HG02885 (cell line): ENCODE results near the gene SVIL.
"Not testable (repeated sequence)": the region's sequence is repeated elsewhere in the genome, so short reads cannot be mapped to it uniquely, and the experiment has no call there.

Source experiments
- ATAC-seq: cut with Tn5 transposase; IDR thresholded peaks from one replicate; pipeline ENCODE4 v1.9.1; 2021; ENCODE audit warnings: mild to moderate bottlenecking; ENCODE audit not compliant: unreplicated experiment, poor library complexity

SVIL gene

DNA sequence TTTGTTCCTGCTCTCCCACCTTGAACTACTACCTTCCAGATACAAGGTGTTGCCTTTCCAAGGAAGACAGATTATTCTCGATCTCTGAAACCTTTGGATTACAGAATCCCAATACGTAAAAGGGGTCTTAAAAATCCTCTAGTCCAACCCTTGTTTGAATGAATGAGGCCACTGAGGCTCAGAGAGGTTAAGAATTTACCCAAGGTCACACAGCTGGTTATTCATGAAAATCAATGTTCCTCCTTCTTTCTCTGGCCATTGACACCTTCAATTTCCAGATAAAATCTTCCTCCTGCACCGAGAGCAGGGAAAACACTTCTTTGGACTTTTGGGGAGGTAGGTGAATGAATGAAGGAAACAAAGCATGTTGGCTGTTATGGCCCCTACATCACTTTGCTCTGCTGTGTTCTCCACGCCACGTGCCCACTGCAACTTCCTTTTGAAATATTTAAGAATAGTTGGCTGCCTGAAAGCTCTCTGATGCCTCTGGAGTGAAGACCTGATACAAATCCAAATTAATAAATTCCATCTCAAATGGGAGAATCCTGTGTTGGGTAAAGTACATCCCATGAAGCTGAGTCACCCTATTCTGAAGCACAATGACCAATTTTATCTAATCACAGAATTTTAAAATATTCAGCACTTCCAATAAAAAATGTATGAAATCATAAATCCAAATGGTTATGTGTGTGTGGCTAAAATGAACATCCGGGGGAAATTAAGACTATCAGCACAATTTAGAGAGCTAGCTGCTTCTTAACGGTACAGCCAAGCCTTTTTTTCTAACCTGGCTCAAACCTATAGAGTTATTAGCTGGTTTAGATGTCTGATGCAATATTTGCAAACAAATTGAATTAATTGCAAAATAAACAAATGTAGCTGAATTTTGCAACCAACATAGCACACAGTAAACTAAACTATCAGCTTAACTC, 7.3 kb downstream of the SVIL start:
- ATAC-seq: no peak

- not testable (repeated sequence) for ATAC-seq
These were observed 10.4 kb downstream of the SVIL start for GRCh38 chr10:29624357-29624756.

GRCh38 chr10:29623797-29624196, 11.0 kb downstream of the SVIL start:
- no peak for ATAC-seq

DNA sequence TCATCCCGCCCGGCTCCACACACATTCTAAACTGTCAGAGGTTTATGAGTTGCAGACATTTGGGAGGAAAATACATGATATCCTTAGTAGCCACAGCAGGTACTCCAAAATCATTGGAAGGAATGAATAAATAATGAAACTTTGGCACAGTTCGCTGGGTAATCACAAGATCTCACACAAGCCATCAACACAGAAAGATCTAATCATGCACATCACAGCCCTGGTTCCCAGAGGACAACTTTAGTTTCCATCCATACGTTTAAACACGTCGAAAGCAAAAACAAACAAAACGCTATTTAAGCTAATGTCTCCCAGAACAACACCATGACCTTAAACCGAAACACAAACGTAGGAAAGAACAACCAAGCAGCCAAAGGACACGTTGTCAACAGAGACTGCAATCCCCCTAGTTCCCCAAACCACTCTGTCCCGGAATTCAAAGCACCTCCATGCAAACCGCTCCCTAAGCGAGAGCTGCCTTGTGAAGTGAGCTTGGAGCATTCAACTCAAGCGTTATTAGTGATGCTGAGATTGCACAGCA, 12.3 kb downstream of the SVIL start:
- no peak for ATAC-seq

GRCh38 chr10:29621161-29621560, 13.6 kb downstream of the SVIL start:
- ATAC-seq: no peak

GRCh38 chr10:29620112-29620690, 14.6 kb downstream of the SVIL start:
- ATAC-seq: no peak

DNA sequence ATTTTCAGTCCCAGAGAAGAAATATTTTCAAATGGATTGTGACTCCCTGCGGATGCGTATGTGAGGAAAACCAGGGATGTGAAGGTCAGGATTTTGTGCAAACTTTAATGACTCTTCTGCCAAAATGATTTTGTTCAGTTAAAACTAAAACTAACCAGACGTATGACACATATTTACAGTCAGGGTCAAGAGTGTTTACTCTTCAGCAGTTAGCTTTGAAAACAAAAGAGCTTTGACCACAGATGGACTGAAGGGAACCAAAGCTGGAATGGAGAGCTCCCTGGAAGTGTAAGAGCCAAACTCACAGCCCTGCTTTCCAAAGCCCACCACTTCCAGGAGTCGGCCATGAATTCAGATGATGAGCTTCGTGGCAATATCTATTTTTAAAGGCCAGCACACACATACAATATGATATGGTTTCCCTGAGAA, 15.5 kb downstream of the SVIL start:
- no peak for ATAC-seq

- ATAC-seq: no peak
These were observed 16.2 kb downstream of the SVIL start for GRCh38 chr10:29618341-29619171.

DNA sequence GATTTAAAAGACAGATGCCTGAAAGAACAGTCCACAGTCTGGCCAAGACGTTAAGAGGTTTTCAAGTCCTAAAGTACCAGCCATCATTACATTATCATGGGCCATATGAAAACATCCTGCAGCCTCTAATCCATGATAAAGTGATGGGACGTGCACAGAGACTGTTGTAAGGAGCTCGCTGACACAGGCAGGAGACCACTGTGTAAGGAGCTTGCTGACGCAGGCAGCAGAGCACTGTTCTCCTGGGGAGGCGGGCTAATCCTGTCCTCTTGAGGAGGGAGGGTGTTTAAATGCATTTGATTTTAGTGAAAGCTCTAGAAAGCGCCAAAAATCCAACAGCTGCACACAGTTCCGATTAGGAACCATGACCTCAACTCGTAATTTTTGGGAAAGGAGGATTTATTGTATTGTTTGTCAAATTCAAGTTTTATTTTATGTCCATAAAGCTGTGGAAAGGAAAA, 16.9 kb downstream of the SVIL start:
- no peak for ATAC-seq

GRCh38 chr10:29616542-29616941, 18.2 kb downstream of the SVIL start:
- no peak for ATAC-seq

DNA sequence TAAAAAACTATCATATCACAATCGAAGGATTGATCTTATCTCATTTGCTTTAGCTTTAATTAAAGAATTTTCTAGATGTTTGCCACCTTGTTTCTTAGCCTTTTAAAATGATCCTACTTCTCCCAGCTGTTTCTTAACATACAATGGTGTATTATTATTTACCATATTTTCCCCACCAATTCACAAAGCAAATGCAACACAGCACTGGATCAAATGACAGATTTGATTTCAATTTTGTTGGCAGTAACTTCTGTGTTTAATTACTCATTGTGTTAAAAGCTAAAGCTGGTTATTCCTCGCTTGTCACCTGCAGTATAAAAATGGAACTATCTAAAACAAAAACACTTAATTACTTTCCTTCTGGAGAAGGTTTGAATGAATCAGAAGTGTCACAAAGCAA, 19.6 kb downstream of the SVIL start:
- no peak for ATAC-seq

DNA sequence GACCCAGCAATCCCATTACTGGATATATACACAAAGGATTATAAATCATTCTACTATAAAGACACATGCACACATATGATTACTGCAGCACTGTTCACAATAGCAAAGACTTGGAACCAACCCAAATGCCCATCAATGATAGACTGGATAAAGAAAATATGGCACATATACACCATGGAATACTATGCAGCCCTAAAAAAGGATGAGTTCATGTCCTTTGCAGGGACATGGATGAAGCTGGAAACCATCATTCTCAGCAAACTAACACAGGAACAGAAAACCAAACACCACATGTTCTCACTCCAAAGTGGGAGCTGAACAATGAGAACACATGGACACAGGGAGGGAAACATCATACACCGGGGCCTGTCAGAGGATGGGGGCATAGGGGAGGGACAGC, 20.5 kb downstream of the SVIL start:
- not testable (repeated sequence) for ATAC-seq

DNA sequence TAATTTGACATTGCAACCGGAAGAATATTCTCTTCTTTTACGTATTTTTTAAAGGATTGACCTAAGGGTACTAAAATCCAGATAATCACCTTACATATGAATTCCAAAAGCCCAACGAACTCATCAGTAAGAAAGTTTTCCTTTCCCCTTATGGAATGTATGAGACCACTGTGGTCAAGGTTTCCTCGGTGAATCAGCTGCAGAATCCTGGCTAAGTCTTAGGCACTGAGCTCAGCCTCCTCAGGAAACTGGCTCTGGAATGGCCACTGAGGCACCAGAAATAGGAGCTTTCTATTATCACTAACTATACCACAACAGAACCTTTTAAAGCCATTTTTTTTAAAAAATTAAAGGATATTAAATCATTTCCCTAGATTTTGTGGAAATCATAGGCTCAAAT, 21.0 kb downstream of the SVIL start:
- ATAC-seq: no peak

DNA sequence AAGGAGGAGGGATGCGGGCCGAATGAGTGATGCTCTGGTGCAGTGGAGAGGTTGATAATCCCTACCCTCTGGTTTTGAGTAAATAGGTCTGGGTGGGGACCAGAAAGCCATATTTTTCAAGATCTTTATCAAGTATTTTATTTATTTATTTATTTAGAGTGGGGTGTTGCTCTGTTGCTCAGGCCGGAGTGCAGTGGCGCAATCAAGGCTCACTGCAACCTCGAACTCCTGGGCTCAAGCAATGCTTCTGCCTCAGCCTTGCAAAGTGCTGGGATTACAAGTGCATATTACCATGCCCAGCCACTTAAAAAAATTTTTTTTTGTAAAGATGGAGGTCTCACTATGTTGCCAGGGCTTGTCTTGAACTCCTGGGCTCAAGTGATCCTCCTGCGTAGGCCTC, 21.6 kb downstream of the SVIL start:
- no peak for ATAC-seq

DNA sequence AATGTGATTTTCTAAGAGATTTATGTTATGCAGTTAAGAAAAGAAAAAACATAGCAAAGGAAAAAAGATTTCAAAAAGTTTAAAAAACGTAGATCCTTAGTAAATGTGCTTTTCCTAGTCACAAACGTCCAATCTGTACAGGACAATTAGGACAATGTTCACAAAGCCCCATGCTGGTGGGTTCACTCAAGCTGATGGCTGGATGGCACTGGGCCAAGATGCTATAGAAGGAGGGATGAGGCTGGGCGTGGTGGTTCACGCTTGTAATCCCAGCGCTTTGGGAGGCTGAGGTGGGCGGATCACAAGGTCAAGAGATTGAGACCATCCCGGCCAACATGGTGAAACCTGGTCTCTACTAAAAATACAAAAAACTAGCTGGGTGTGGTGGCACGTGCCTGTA, 22.1 kb downstream of the SVIL start:
- no peak for ATAC-seq

DNA sequence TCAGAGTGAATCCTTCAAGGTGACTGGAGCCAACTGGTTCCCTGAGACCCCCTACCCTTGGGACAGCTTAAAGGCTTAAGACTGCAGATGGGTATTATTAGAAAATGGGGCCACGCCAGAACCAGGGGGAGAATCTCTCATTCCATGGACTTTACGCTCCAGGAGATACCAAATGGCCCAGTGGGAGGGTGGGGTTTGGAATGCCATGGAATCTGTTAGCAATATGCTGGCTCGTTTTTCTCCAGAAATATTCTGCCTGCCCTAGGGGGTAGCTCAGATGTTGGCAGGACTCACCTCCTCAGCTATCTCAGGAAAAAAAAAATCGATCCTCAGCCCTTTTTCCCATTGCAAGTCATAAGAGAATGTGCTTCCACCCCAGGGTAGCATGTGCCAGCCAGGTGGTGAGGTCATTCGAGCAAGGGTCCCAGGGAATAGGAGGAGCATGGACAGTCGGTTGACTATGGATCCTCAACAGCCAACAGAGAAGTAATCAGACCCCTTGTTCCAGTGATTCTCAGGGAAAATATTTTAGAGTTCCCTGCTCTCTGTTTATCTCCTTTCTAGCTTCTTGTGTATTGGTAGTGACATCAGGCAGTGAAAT, 22.9 kb downstream of the SVIL start:
- no peak for ATAC-seq

GRCh38 chr10:29610876-29611647, 23.7 kb downstream of the SVIL start:
- ATAC-seq: no peak

DNA sequence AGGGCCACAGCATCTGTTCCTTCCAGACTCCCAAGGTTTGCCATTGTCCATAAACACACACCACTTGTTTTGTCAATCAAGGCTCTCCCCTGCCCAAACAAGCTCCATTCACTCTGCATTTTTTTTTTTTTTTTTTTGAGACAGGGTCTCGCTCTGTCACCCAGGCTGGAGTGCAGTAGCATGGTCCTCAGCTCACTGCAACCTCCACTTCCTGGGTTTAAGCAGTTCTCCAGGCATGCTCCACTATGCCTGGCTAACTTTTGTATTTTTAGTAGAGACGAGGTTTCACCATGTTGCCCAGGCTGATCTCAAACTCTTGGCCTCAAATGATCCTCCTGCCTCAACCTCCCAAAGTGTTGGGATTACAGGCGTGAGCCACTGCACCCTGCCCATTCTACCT, 24.4 kb downstream of the SVIL start:
- not testable (repeated sequence) for ATAC-seq

- ATAC-seq: no peak
These were observed 25.1 kb downstream of the SVIL start for GRCh38 chr10:29609696-29610095.
